Stimulated activated CD4-positive, alpha-beta T cell treated with anti-CD3 and anti-CD28 coated beads, TNF-alpha, amount 100 ng/mL, for 1 hour (primary cell): ENCODE measurements around the gene KIF18B.

Source experiments
- DNase-seq, 3 donors: peaks; one replicate each; pipeline ENCODE4 v3.0.0-alpha.2; 2020; ENCODE audit warnings: low read depth in 3 of 3, low spot score in 1 of 3

The KIF18B gene

GRCh38 chr17:44941712-44942331 is 5.8 kb downstream of the KIF18B start:
- DNase-seq: no peak

- DNase-seq: no peak
Observed at GRCh38 chr17:44940768-44941167, 6.8 kb downstream of the KIF18B start.

GRCh38 chr17:44940317-44940716 is 7.3 kb downstream of the KIF18B start:
- DNase-seq: no peak

- DNase-seq: no peak
Observed at GRCh38 chr17:44935116-44935515, 12.5 kb downstream of the KIF18B start.

GRCh38 chr17:44934745-44935105 is 12.8 kb downstream of the KIF18B start:
- no peak for DNase-seq

- no peak for DNase-seq
Observed at GRCh38 chr17:44933824-44934744, 13.5 kb downstream of the KIF18B start.

GRCh38 chr17:44932787-44933097 is 14.8 kb downstream of the KIF18B start:
- no peak for DNase-seq

GRCh38 chr17:44932096-44932786 is 15.3 kb downstream of the KIF18B start:
- no peak for DNase-seq

- no peak for DNase-seq
Observed at GRCh38 chr17:44931376-44931775, 16.2 kb downstream of the KIF18B start.

GRCh38 chr17:44930667-44931066 is 16.9 kb downstream of the KIF18B start:
- no peak for DNase-seq

GRCh38 chr17:44928950-44929720 is 18.4 kb downstream of the KIF18B start:
- no peak for DNase-seq

GRCh38 chr17:44928136-44928535 is 19.4 kb downstream of the KIF18B start:
- no peak for DNase-seq

GRCh38 chr17:44927696-44928095 is 19.9 kb downstream of the KIF18B start:
- no peak for DNase-seq

GRCh38 chr17:44926821-44927525 is 20.6 kb downstream of the KIF18B start:
- DNase-seq: no peak

GRCh38 chr17:44925731-44926697 is 21.6 kb downstream of the KIF18B start:
- DNase-seq: no peak

- DNase-seq: no peak
Observed at GRCh38 chr17:44924107-44924544, 23.4 kb downstream of the KIF18B start.

- DNase-seq: no peak
Observed at GRCh38 chr17:44922746-44923470, 24.7 kb downstream of the KIF18B start.

GRCh38 chr17:44922136-44922535 is 25.4 kb downstream of the KIF18B start:
- no peak for DNase-seq
